Loucy (cell line): ENCODE measurements around the gene MYBPHL.

Experiments used
- H2AFZ ChIP-seq: fragments of 200-600 bp; sonication (generic); 2 replicates; pipeline ENCODE4 v1.6.0; 2016; ENCODE audit warnings: antibody characterized with exemption, mild to moderate bottlenecking, low read length, moderate library complexity
- H3F3A ChIP-seq: fragments of 200-600 bp; 2 replicates; pipeline ENCODE4 v1.6.0; 2016; ENCODE audit warnings: antibody characterized with exemption, low read depth, mild to moderate bottlenecking
- H3K27me3 ChIP-seq: fragments of 200-600 bp; sonication (generic); 2 replicates; pipeline ENCODE4 v1.6.1; 2014; ENCODE audit warnings: low read length, mild to moderate bottlenecking; ENCODE audit not compliant: insufficient read depth, poor library complexity, severe bottlenecking
- H3K36me3 ChIP-seq: fragments of 200-600 bp; sonication (generic); 2 replicates; pipeline ENCODE4 v1.6.1; 2016; ENCODE audit warnings: low read length; ENCODE audit not compliant: insufficient read depth
- H3K4me1 ChIP-seq: fragments of 200-600 bp; sonication (generic); 2 replicates; pipeline ENCODE4 v1.5.1; 2014; ENCODE audit warnings: low read length, mild to moderate bottlenecking; ENCODE audit not compliant: insufficient read depth, poor library complexity, severe bottlenecking
- H3K4me2 ChIP-seq: fragments of 200-600 bp; sonication (generic); 2 replicates; pipeline ENCODE4 v1.6.0; 2014; ENCODE audit warnings: antibody characterized with exemption, low read length, low read depth, mild to moderate bottlenecking; ENCODE audit not compliant: poor library complexity, severe bottlenecking
- H3K4me3 ChIP-seq: fragments of 200-600 bp; sonication (generic); 2 replicates; pipeline ENCODE4 v1.5.1; 2014; ENCODE audit warnings: low read length, mild to moderate bottlenecking, mixed read lengths; ENCODE audit not compliant: poor library complexity, severe bottlenecking
- H3K79me2 ChIP-seq: fragments of 200-600 bp; sonication (generic); 2 replicates; pipeline ENCODE4 v1.6.1; 2014; ENCODE audit warnings: low read length; ENCODE audit not compliant: insufficient read depth
- H3K9ac ChIP-seq: fragments of 200-600 bp; sonication (generic); 2 replicates; pipeline ENCODE4 v1.6.0; 2014; ENCODE audit warnings: mild to moderate bottlenecking, low read depth, low read length, moderate library complexity; ENCODE audit not compliant: poor library complexity, severe bottlenecking
- H3K9me2 ChIP-seq: fragments of 200-600 bp; sonication (generic); replicated peaks from 2 replicates; pipeline ENCODE4 v1.6.1; 2016; ENCODE audit warnings: low read depth, low read length, mixed read lengths
- H3K9me3 ChIP-seq: fragments of 200-600 bp; sonication (generic); 2 replicates; pipeline ENCODE4 v1.6.1; 2014; ENCODE audit warnings: mild to moderate bottlenecking, antibody characterized with exemption, low read length, low read depth; ENCODE audit not compliant: insufficient read depth
- H4K20me1 ChIP-seq: fragments of 200-600 bp; sonication (generic); 2 replicates; pipeline ENCODE4 v1.6.0; 2014; ENCODE audit warnings: antibody characterized with exemption, low read length, mild to moderate bottlenecking; ENCODE audit not compliant: insufficient read depth, poor library complexity, severe bottlenecking
- EZH2phosphoT487 ChIP-seq: fragments of 200-600 bp; IDR thresholded peaks from 2 replicates; pipeline ENCODE4 v1.6.1; 2018; ENCODE audit warnings: antibody characterized with exemption, mild to moderate bottlenecking, moderate library complexity, borderline replicate concordance
- TF ChIP-seq, protein P1 (sequence below): fragments of 200-600 bp; sonication (generic); conservative IDR thresholded peaks from 2 replicates; pipeline ENCODE4 v1.5.1; 2014; ENCODE audit warnings: mild to moderate bottlenecking, antibody characterized with exemption, low read length

Gene MYBPHL, protein sequence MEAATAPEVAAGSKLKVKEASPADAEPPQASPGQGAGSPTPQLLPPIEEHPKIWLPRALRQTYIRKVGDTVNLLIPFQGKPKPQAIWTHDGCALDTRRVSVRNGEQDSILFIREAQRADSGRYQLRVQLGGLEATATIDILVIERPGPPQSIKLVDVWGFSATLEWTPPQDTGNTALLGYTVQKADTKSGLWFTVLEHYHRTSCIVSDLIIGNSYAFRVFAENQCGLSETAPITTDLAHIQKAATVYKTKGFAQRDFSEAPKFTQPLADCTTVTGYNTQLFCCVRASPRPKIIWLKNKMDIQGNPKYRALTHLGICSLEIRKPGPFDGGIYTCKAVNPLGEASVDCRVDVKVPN

DNA sequence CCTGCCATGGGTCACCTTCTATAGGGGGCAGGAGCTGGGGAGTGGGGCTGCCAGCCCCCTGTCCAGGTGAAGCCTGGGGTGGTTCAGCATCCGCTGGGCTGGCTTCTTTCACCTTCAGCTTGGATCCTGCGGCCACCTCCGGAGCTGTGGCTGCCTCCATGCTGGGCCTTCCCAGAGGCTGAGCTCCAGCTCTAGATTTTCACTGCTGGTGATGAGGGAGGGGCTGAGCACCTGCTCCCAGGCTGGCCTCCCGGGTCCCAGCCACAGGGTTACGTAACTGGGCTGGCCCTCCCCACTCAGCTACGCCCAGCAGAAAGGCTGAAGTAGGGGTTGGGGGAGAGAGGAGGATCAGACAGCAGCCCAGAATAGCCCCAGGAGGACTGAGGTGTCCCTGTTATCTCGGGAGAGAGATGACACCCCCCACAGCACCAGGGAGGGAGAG is at the start of gene MYBPHL:
MYBPHL (minus strand) TSS at position 180 of the 442 bp plus-strand sequence; CDS start at position 160, 20 bp downstream.
- Histone ChIP-seq H4K20me1 (no peaks in the 10 kb centered on the region), H3K27me3 (no peaks in the 10 kb centered on the region), H3K9me2 (no peaks in the 10 kb centered on the region), H3K9me3 (no peaks in the 10 kb centered on the region), H3K4me2 (no peak within 1 kb of the TSS), H3K4me3 (no peak within 1 kb of the TSS), H3K4me1 (no peaks in the 10 kb centered on the region), H3K9ac (no peak within 1 kb of the TSS), H3K36me3 (no peaks in the 10 kb centered on the region), H2AFZ (no peak within 1 kb of the TSS), H3K79me2 (no peaks in the 10 kb centered on the region), H3F3A (no peaks in the 10 kb centered on the region)
- no peak for TF ChIP-seq EZH2phosphoT487
- TF ChIP-seq, protein P1, sequence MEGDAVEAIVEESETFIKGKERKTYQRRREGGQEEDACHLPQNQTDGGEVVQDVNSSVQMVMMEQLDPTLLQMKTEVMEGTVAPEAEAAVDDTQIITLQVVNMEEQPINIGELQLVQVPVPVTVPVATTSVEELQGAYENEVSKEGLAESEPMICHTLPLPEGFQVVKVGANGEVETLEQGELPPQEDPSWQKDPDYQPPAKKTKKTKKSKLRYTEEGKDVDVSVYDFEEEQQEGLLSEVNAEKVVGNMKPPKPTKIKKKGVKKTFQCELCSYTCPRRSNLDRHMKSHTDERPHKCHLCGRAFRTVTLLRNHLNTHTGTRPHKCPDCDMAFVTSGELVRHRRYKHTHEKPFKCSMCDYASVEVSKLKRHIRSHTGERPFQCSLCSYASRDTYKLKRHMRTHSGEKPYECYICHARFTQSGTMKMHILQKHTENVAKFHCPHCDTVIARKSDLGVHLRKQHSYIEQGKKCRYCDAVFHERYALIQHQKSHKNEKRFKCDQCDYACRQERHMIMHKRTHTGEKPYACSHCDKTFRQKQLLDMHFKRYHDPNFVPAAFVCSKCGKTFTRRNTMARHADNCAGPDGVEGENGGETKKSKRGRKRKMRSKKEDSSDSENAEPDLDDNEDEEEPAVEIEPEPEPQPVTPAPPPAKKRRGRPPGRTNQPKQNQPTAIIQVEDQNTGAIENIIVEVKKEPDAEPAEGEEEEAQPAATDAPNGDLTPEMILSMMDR = no peak

DNA sequence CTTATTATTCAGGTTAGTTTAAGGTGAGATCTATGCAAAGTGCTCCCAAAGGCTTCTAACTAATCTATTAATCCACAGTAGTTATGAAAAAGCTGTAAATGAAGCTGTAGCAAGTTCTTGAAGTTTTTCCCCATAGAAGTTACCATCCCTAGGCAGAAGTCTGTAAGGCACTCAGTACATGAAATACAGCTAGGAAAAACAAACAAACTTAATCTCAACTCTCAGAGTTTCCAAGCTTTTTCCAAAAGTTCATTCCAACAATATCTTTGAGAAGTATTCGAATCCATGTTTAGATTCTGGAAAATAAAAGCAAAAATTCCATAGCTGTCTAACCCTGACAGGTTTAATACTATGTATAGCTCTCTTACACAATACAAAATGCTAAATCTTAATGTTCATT is 49.7 kb upstream of the MYBPHL start:
- H3K9me2 ChIP-seq = no peaks in the 10 kb centered on the region
- no peak overlapping the region for H3K4me2 ChIP-seq
- H3K4me1 ChIP-seq = no peaks in the 10 kb centered on the region
- no peaks in the 10 kb centered on the region for H3K9me3 ChIP-seq
- peaks cover 11% of the 10 kb centered on the region; the same call in 1 of the 2 replicates for H3K36me3 ChIP-seq
- no peak for TF ChIP-seq EZH2phosphoT487
- TF ChIP-seq, protein P1 = no peak
- no peaks in the 10 kb centered on the region for H4K20me1 ChIP-seq
- no peak overlapping the region for H2AFZ ChIP-seq
- H3K27me3 ChIP-seq = no peaks in the 10 kb centered on the region
- no peaks in the 10 kb centered on the region; the same call in 1 of the 2 replicates for H3F3A ChIP-seq
- H3K79me2 ChIP-seq = no peaks in the 10 kb centered on the region
- no peak overlapping the region for H3K4me3 ChIP-seq
- no peak overlapping the region for H3K9ac ChIP-seq

DNA sequence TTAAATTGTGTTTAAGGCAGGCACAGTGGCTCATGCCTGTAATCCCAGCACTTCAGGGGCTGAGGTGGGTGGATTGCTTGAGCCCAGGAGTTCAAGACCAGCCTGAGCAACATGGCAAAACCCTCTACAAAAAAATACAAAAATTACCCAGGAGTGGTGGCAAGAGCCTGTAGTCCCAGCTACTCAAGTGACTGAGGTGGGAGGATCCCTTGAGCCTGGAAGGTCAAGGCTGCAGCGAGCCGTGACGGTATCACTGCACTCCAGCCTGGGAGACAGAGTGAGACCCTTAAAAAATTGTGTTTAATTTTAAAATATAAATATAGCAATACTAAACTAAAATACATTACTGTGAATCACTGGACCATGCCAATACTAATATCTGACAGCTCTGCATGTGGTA is 48.1 kb upstream of the MYBPHL start:
- Histone ChIP-seq H3K4me3 (no peak overlapping the region), H3K9me2 (no peaks in the 10 kb centered on the region), H3K27me3 (no peaks in the 10 kb centered on the region), H3K79me2 (no peaks in the 10 kb centered on the region), H2AFZ (no peak overlapping the region), H3K4me2 (no peak overlapping the region), H4K20me1 (no peaks in the 10 kb centered on the region), H3K4me1 (no peaks in the 10 kb centered on the region), H3K36me3 (peaks cover 21% of the 10 kb centered on the region; the same call in 1 of the 2 replicates), H3F3A (no peaks in the 10 kb centered on the region; the same call in 1 of the 2 replicates), H3K9ac (no peak overlapping the region), H3K9me3 (no peaks in the 10 kb centered on the region)
- TF ChIP-seq EZH2phosphoT487 = no peak
- TF ChIP-seq, protein P1 = no peak
